ENCODE measurements around the gene RPGRIP1.
"Not testable (repeated sequence)": the region's sequence is repeated elsewhere in the genome, so short reads cannot be mapped to it uniquely, and the experiment has no call there.

Gene RPGRIP1

GRCh38 chr14:21258889-21259787 is 20.7 kb upstream of the RPGRIP1 start:
- no peak for DNase-seq (ENCODE audit: low read depth)

- no peak for DNase-seq (ENCODE audit: low read depth)
Measured at GRCh38 chr14:21261824-21262223, 18.1 kb upstream of the RPGRIP1 start.

- DNase-seq (ENCODE audit: low read depth), result no peak
Measured at GRCh38 chr14:21262410-21262809, 17.5 kb upstream of the RPGRIP1 start.

GRCh38 chr14:21263284-21264024 is 16.4 kb upstream of the RPGRIP1 start:
- no peak for DNase-seq (ENCODE audit: low read depth)

- DNase-seq (ENCODE audit: low read depth), result peak; percentile 94
Measured at GRCh38 chr14:21264025-21264801, 15.7 kb upstream of the RPGRIP1 start.

GRCh38 chr14:21267431-21267845 is 12.4 kb upstream of the RPGRIP1 start:
- peak; percentile 41 for DNase-seq (ENCODE audit: low read depth)

- peak; percentile 40 for DNase-seq (ENCODE audit: low read depth)
Measured at GRCh38 chr14:21267886-21268616, 11.8 kb upstream of the RPGRIP1 start.

GRCh38 chr14:21268617-21269251 is 11.1 kb upstream of the RPGRIP1 start:
- peak; percentile 72 for DNase-seq (ENCODE audit: low read depth)

GRCh38 chr14:21269252-21270046 is 10.4 kb upstream of the RPGRIP1 start, which contains the start of gene HNRNPC:
Gene HNRNPC, minus strand, starts transcription at chr14:21269442. Its CDS starts 35,249 bp downstream, at chr14:21234193.
- peak; percentile 100 for DNase-seq (ENCODE audit: low read depth)

- DNase-seq (ENCODE audit: low read depth), result not testable (repeated sequence)
Measured at GRCh38 chr14:21272661-21273060, 7.2 kb upstream of the RPGRIP1 start.

- DNase-seq (ENCODE audit: low read depth), result no peak
Measured at GRCh38 chr14:21275261-21275858, 4.5 kb upstream of the RPGRIP1 start.

- DNase-seq (ENCODE audit: low read depth), result no peak
Measured at GRCh38 chr14:21278632-21279031, 1.3 kb upstream of the RPGRIP1 start.

GRCh38 chr14:21281917-21282316 is 2.0 kb downstream of the RPGRIP1 start:
- not testable (repeated sequence) for DNase-seq (ENCODE audit: low read depth)

- not testable (repeated sequence) for DNase-seq (ENCODE audit: low read depth)
Measured at GRCh38 chr14:21286516-21286915, 6.6 kb downstream of the RPGRIP1 start.

GRCh38 chr14:21287168-21287567 is 7.3 kb downstream of the RPGRIP1 start:
- no peak for DNase-seq (ENCODE audit: low read depth)

GRCh38 chr14:21294026-21294425 is 14.1 kb downstream of the RPGRIP1 start:
- DNase-seq (ENCODE audit: low read depth), result not testable (repeated sequence)

- no peak for DNase-seq (ENCODE audit: low read depth)
Measured at GRCh38 chr14:21298358-21298757, 18.5 kb downstream of the RPGRIP1 start.

GRCh38 chr14:21299562-21300130 is 19.8 kb downstream of the RPGRIP1 start:
- DNase-seq (ENCODE audit: low read depth), result no peak

- peak; percentile 11 for DNase-seq (ENCODE audit: low read depth)
Measured at GRCh38 chr14:21300892-21301291, 21.0 kb downstream of the RPGRIP1 start.
